Stimulated activated CD8-positive, alpha-beta memory T cell treated with anti-CD3 and anti-CD28 coated beads, Interleukin-4, amount 100 ng/mL, for 48 hours (primary cell): Measurements from ENCODE around the gene HERC5.
A peak's percentile ranks its signal among the peaks of the same experiment; 100 is the strongest.

ENCODE experiments used
- DNase-seq: peaks from one replicate; pipeline ENCODE4 v3.0.0-alpha.2; 2020

Gene HERC5

DNA sequence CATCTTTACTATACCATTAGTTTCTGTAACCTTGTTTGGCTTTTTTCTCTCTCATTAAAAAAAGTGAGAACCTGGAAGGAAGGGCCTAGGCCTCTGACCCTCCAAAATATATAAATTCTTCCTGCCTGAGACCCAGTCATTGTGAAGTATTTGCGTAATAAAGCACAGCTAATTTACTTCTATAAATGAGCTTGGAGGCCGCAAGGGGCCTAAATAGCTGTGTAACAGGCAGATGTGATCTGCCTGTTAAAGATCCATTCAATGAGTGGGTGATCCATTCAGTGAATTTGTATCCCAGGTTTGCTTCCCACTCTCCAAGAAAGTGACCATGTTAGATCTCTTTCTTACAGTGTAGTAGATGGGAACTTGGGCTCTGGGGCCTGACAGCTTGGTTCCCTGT lies 67.3 kb downstream of the HERC5 start:
- DNase-seq, result no peak

DNA sequence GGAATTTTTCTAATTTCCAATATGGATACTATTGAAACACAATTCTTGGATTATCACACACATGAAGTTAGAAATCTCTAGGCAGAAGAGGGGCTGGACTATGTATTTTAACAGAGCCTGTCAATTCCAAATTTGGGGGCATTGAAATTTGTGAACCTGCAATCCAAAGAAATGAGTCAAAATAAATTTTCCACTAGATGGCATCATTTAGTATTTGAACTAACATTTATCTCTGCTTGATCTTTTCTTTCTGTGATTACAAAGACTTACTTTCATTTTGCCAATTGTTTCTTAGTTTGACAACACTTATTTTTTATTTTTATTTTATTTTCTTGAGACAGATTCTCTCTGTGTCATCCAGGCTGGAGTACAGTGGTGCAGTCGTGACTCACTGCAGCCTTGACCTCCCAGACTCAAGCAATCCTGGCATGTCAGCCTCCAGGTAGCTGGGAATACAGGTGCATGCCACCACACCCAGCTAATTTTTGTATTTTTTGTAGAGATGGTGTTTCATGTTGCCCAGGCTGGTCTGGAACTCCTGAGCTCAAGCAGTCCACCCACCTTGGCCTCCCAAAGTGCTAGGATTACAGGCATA lies 69.4 kb downstream of the HERC5 start:
- no peak for DNase-seq

DNA sequence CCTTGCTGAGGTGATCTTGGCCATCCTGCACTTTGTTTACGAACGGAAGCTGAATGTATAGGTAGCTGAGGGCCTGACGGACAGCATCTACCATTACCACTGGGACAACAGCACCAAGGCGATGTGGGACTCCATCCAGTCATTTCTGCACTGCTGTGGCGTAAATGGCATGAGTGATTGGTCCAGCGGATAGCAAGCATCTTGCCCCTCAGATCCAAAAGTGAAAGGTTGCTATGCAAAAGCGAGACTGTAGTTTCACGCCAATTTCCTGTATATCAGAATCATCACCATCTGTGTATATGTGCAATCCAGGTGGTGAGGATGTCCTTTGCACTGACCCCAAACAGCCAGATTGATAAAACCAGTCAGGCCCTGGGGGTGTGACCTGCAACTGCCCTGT lies 70.9 kb downstream of the HERC5 start:
- no peak for DNase-seq

DNA sequence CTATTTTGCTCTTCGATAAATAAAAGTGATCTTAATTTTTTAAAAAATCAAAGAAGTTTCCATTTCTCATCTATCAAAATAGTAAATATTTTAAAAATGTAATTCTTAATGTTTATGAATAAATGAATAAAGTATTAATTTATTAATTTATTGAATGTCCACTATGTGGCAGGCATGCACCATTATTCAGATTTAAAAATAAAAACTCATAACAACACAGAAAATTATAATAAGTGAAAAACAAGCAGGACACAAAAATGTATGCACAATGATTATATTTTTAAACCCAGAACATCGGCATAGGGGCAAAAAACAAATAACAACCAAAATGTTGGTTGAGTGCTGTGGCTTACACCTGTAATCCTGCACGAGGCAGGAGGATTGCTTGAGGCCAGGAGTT lies 71.9 kb downstream of the HERC5 start:
- no peak for DNase-seq

DNA sequence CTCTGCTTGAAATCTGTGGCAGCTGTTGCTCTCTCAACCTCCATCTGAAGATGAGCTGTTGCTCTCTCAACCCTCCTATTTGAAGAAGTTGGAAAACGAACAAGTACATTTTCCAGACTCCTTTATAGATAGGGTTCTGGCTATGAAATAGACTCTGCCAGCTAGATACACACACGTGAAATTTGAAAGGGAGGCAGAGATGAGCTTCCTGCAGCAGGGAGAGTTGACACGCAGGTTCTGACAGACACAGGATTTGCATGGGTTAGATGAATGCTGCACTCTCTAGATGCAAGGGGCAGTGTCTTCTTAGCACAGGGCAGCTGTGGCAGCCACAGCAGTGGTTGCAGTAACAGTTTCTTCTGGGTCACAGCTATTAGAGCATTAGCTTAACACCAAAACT lies 74.6 kb downstream of the HERC5 start:
- no peak for DNase-seq

DNA sequence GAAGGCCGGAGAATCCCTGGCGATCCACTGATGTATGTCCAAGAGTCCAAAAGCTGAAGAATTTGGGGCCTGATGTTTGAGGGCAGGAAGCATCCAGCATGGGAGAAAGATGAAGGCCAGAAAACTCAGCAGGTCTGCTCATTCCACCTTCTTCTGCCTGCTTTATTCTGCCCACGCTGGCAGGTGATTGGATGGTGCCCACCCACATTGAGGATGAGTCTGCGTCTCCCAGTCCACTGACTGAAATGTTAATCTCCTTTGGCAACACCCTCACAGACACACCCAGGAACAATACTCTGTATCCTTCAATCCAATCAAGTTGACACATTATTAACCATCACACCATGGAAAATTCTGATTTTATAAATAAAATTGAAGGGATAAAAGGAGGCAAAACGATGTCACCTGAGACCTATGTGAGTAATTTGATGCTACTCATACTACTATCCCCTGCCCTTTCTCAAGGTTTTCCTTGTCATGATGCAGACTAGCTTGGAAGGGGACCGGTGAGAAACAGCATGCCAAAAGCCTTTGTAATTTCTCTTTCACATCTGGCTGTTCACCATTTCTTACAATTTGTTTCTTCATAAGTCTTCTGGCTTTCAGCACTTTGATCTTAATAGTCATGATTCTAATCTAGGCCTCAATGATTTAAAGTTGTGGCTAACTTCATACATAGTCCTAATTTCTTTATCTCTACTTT lies 76.3 kb downstream of the HERC5 start:
- no peak for DNase-seq

DNA sequence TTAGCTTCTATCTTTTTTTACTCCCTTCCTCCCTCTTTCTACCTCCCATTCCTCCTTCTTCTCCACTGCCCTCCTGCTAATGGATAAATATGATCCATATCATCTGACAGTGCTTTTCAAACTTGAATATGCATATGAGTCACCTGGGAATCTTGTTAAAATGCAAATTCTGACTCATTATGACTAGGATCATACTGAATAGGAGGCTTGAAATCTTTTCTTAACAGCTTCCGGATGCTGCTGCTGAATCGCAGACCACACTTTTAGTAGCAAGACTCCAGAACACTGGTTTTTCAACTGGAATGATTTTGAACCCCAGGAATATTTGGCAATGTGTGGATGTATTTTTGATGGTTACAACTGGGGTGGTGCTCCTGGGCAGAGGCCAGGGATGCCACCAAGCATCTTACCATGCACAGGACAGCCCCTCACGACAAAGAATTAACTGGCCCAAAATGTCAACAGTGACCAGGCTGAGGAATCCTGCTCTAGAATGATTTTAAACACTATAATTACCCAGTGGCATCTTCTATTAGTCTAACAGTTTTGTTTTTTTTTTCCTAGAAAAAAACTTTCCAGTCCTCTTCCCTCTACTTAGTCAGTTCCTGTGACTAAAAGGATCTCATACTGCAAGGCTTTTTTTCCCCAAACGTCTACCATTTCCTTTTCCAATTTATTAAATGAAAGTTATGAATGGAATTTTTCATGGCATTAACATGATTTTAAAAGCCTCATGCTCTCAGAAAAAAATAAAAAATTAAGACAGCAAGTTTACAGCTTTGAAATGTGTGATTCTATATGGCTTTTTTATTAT lies 77.2 kb downstream of the HERC5 start:
- DNase-seq, result no peak

DNA sequence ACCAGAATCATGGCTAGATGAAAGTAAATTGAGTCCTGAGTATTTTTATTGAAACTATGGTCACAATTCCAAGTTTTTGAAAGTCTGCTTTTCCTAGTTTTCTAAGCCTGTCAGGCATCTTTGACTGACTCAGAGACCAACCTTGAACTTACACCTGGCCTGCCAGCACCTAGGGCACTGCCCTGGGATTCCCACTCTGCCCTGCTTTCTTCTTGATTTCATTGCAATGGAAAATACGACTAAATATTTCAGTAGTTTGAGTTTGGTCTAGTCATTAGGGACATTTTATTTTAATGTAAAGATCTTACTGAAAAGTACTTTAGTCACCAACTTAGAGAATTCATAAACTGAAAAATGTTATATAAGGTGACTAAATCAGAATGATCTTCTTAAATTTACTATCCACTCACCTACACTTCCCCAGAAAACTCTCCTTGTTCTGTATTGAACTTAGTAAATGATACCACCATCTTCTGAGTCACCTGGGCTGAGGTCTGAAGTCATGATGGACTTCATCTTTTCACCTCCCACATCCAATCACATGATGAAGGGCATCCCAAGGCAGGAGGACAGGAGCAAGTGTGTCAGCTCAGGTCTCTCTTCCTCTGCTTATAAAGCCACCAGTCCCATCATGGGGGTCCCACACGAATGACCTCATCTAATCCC lies 78.3 kb downstream of the HERC5 start:
- DNase-seq, result peak; percentile 37

DNA sequence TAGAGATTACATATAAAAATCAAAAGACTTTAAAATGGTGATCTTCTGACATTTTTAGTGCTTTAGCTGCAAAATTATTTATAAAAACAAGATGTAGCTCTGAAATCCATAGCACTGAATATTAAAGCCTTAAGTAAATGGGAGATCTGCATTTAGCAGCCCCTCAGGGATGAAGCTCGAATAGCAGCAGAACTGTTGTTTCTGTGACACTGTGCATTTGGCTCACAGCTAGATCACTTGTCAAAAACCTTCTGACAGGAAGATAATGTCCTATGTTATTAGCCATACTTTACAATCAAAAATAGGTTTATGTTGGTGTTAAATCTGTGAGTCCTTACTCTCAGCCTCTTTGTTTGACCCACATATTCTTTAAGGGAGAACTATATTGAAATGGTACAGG lies 80.8 kb downstream of the HERC5 start:
- DNase-seq, result no peak

DNA sequence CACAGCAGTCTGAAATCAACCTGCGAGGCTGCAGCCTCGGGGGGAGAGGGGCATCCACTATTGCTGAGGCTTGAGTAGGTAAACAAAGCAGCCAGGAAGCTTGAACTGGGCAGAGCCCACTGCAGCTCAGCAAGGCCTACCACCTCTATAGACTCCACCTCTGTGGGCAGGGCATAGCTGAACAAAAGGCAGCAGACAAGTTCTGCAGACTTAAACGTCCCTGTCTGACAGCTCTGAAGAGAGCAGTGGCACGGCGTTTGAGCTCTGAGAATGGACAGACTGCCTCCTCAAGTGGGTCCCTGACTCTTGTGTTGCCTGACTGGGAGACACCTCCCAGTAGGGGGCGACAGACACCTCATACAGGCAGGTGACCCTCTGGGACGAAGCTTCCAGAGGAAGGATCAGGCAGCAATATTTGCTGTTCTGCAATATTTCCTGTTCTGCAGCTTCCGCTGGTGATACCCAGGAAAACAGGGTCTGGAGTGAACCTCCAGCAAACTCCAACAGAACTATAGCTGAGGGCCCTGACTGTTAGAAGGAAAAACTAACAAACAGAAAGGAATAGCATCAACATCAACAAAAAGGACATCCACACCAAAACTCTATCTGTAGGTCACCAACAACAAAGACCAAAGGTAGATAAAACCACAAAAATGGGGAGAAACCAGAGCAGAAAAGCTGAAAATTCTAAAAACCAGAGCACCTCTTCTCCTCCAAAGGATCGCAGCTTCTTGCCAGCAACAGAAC lies 82.6 kb downstream of the HERC5 start:
- DNase-seq, result peak; percentile 86

DNA sequence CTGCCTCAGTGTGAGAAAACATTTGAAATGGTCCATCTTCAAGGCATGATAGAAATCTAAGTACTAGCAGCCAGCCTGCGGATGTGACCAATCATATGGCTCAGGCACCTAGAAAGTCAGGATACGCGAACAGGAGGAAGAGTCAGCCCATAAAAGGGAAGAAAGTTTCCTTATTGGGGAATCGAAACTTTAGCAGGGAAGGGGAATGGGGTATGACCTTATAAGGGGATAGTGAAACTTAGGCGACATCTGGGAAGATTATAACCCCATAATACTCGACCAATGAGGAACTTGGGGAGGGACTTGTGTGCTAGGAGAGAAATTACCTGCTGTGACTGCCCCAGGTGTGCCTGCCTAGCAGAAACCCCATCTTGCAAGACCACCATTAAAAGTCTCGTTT lies 92.9 kb downstream of the HERC5 start:
- no peak for DNase-seq
